CD4-positive, alpha-beta T cell treated with Interleukin-12 subunit alpha and Interleukin-12 subunit beta, for 1 hour (primary cell): Measurements from ENCODE around the gene MKS1.
A peak's percentile ranks its signal among the peaks of the same experiment; 100 is the strongest.

Experiments
- DNase-seq: peaks from one replicate; pipeline ENCODE4 v3.0.0-alpha.2; 2020

The MKS1 gene

GRCh38 chr17:58242171-58242784 lies 23.2 kb upstream of the MKS1 start:
- DNase-seq = no peak

DNA sequence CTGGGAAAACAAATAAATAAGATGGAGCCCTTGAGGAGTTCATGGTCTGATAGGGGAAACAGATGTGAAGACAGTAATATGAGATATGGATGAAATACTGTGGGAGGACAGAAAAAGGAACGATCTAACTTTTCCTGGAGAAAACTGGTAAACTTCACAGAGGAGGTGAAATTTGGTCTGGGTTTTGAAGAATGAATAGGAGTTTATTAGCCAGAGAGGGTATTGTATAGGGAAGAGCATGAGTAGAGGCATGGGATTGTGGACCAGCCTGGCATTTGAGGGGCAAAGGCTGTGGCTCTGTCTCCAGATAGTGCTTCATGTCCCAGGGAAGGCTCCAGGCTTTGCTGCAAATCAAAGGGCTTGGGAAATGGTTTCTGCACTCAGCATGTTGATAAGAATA lies 20.9 kb upstream of the MKS1 start:
- DNase-seq = no peak

DNA sequence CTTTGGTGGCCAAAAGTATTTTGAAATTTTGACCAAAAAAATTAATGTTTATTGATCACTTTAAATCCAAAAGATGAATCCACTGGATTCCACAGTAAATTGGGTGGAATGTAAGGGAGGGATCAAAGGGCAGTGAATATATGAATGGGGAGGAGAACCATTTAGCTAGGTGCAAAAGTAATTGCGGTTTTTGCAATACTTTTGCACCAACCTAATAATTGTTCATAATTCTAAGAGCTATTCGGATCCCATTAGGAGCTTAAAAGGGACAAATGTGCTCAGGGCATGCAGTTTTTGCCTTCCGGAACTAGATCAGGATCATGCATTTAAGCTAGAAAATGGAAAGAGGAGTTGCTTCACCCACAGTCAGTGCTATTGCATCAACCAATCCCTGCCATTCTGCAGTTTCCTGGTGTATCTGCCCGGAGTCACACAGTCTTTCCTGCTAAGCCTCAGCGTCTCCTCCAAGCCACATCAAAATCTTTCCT lies 19.1 kb upstream of the MKS1 start, which contains the start of gene LPO:
LPO (plus strand) TSS at position 438 of the 488 bp plus-strand sequence. CDS start 4,396 bp downstream, outside the sequence.
- no peak for DNase-seq

- DNase-seq = no peak
Measured at GRCh38 chr17:58236394-58236793, 17.3 kb upstream of the MKS1 start.

DNA sequence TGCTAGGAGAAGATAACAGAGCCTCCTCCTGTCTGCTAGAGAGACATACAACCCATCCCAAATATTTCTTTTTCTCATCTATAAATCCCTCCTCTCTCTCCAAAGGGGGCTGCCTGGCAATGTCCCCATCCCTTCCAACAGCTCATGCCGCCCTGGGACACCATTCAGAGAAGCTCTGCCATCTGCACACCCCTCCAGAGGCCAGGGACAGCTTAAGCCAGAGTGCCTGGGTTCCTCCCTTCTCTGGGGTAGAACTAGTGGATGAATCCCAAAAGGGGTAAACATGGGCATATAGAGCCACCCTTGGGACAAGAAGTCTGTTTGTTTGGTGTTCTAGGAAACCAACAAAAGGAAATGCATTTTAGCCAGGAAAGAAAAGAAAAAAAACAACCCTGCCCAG lies 16.8 kb upstream of the MKS1 start:
- DNase-seq = no peak

- no peak for DNase-seq
Measured at GRCh38 chr17:58234512-58234911, 15.5 kb upstream of the MKS1 start.

DNA sequence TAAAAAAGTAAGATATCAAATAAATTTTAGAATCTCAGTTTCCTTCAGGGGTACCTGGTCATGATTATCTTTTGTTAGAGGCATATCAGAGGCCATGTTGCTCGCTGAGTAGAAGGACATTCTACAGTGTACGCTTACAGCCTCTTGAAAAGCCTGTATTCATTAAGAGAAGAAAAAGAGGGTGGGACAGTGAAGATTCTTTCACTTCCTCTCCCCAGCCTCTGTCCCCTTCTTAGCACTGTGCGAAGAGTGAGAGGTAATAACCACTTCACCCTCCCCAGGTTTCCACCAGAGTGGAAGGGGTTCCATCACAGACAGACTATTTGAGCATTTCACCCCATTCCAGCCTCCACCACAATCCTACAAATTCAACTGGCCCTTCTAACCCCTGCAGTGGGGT lies 14.5 kb upstream of the MKS1 start:
- DNase-seq = no peak

DNA sequence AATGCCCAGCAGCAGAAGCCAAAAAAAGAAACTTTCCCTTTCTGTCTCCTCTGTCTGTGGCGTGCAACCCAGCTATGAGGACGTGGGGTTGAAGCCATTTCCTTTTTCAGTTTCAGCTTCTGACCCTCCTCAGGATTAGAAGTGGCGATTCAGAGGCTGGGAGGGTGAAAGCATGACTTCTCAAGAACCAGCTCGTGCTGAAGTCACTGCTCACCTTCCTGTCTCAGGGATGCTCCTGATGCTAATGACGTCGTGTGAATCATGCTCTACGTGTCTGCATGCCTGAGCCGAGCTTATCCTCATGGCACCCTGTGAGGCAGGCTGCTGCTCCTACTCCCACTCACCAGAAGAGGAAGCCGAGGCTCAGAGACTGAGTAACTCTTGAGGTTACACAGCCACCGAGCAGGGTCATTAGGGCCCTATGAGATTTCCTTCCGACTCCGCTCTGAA lies 13.7 kb upstream of the MKS1 start:
- peak; percentile 24 for DNase-seq

DNA sequence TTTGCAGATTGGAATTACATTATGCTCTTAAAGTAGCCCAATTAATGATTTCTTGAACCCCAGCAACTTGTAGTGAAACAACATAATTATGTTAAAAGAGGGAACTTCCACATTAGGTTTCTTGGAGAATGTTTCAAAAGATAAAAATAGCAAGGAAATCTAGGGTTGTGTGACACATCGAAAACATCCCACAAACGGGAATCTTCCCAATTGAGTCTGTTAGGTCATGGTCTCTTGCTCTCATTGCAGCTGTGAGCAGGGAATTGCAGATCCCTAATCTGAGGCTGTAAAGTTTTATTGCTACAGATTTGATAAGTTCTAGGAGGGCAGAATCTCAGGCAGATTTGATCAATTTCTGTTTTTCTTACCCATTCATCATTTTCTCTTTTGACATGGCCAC lies 12.6 kb upstream of the MKS1 start:
- no peak for DNase-seq

- no peak for DNase-seq
Measured at GRCh38 chr17:58229881-58230280, 10.8 kb upstream of the MKS1 start.

DNA sequence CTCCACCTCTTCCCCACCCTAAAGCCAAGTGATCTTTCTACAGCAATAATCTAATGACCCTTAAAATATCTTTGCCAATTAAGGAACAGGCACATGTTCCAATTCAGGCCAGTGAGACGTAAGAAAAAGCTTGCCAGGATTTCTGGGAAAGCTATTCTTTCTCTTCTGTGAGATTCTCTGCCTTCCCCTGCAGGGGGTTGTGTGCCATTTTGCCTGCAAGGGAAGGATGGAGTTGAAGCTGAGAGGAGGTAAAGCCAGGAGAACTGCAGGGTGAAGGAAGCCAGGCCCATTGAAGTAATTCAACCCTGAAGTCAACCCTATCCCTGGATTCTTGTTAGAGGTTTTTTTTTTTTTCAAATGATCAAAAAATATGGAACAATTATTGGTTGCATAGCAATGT lies 10.3 kb upstream of the MKS1 start:
- no peak for DNase-seq

DNA sequence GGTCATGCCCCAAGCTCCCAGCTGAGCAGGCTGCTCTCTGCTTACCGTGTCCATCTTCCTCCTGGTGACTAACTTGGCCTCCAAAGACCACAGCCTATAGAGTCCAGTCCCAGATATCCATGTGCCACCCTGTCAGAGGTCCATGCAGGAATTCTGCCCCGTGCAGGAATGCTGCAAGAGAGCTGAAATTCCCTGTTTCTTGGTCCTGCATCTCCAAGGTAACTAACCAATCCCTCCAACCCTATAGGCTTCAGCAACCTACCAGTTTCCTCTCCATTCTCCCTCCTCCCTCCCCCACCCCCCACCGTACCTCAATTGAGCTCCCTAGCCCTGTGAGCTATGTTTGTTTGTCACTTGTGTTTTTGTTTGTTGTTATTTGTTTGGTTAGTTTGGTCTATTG lies 9.6 kb upstream of the MKS1 start:
- DNase-seq = no peak

GRCh38 chr17:58227733-58228132 lies 8.7 kb upstream of the MKS1 start:
- DNase-seq = no peak

- DNase-seq = no peak
Measured at GRCh38 chr17:58224315-58224714, 5.3 kb upstream of the MKS1 start.

- DNase-seq = no peak
Measured at GRCh38 chr17:58219789-58220183, 731 bp upstream of the MKS1 start.

GRCh38 chr17:58217766-58218165 lies 1.3 kb downstream of the MKS1 start:
- DNase-seq = no peak

DNA sequence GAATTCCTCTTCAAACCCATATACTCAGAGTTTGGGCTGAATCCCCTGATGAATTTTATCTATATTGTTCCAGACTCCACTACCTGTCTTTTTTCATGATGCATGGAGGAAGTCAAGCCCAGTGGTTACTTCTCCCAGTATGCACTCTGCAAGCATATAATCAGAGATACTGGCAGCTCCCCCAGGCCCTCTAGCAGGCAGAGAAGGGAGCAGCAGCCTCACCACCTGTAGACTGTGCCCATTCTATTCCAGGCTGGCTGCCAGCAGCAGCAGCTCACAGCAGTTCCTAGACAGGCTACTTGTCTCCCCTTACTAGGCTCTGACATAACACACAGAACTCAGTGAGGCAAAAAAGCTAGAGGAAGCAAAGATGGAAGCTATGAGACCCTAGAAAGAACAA lies 3.4 kb downstream of the MKS1 start:
- no peak for DNase-seq

DNA sequence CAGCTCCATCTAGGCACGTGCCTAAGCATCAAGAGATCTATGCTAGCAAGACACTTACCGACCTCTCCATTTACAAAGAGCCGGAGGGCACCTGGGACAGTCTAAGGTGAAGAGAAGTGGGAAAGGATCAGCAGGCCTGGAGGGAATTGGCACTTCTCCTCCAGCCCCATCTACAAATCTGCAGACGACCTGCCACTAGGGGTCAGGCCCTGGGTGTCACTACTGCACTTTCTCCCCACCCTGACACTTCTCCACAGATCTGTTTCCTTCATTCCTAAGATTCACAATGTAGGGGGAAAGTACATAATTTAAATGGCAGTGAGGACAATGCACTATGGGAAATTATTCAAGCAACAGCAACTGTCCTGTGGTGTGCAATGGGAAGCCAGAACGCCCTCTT lies 8.1 kb downstream of the MKS1 start:
- no peak for DNase-seq

DNA sequence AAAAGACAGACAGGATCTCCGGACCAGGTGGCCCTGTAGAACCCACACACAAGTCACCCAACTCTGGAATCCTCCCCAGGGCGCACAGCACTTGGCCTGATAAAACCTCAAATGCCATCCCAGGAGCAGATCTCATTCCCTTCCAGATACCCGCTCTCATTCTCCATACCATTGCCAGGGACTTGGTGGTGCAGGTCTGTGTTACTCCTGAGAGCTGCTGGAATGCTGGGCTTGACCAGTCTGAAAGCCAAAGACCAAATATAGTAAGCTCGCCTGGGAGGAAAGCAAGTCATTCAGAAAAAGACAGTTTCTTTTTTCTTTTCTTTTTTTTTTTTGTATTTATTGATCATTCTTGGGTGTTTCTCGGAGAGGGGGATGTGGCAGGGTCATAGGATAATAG lies 10.7 kb downstream of the MKS1 start:
- no peak for DNase-seq

GRCh38 chr17:58207451-58207850 lies 11.6 kb downstream of the MKS1 start:
- no peak for DNase-seq

GRCh38 chr17:58205936-58206335 lies 13.1 kb downstream of the MKS1 start:
- no peak for DNase-seq

- no peak for DNase-seq
Measured at GRCh38 chr17:58204796-58205195, 14.3 kb downstream of the MKS1 start.

DNA sequence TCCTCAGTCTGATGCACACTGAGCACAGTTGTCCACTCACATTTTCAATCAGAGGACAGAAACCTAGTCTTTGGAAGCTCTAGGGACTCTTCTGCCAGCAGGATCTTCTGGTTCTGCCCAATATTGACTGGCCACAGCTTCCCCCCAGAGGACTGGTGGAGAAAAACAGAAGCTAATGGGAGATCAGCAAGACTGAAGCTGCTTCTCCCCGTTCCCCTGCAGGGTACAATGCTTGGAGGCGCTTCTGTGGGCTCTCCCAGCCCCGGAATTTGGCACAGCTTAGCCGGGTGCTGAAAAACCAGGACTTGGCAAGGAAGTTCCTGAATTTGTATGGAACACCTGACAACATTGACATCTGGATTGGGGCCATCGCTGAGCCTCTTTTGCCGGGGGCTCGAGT lies 16.2 kb downstream of the MKS1 start:
- no peak for DNase-seq

- DNase-seq = peak; percentile 52
Measured at GRCh38 chr17:58200024-58200633, 18.9 kb downstream of the MKS1 start.

GRCh38 chr17:58196610-58197009 lies 22.4 kb downstream of the MKS1 start:
- DNase-seq = no peak
